ENCODE data around the gene E2F4. TPM values are rescaled to one million over a fixed set of nuclear protein-coding genes. Genes with fewer than 3 reads are reported as not detected.

Gene E2F4
- total and polyA plus RNA-seq, 11 donors: 25.2 to 71.3 (median 33.7) TPM

- peak; percentile 92 to 96 (median 93) for DNase-seq
- H3K27me3 ChIP-seq: no peaks in the 10 kb centered on the region
- H3K9me3 ChIP-seq: no peaks in the 10 kb centered on the region
- peaks cover 0 to 47% (median 23%) of the 10 kb centered on the region in 12 donors for H3K4me1 ChIP-seq
- TF ChIP-seq POLR2A (IDR thresholded peaks at IDR 0.05) (no peak), CTCF (IDR thresholded peaks at IDR 0.05) (peak; percentile 74 to 93 (median 85))
- H3K36me3 ChIP-seq: no peaks in the 10 kb centered on the region
- ATAC-seq: peak; percentile 39 to 66 (median 56)
- intact Hi-C loops (cut with DNase I): loop anchor here in 8 of 10 donors (1.0 to 10.0 kb wide), 6 partner anchors 26 to 230 kb away; partner anchors contain the start of genes FBXL8 (in 1 of the 8), FHOD1 (in 1 of the 8) and TRADD (in 1 of the 8)
- H3K27ac ChIP-seq: peak overlapping the region in 4 of 12 donors; percentile 6 to 97 (median 64)
- WGBS, 4 donors: 0 to 20% (median 13%) methylated on average over 5 to 43 of the region's 43 CpGs
- H3K4me3 ChIP-seq: peak overlapping the region in 9 of 12 donors; percentile 64 to 88 (median 72)
Measured at GRCh38 chr16:67184995-67185650, 6.8 kb upstream of the E2F4 start.

- Histone ChIP-seq H3K9me3 (no peaks in the 10 kb centered on the region), H3K27ac (peak overlapping the region in 2 of 12 donors; percentile 6 to 33), H3K4me1 (peaks cover 0 to 47% (median 27%) of the 10 kb centered on the region in 12 donors), H3K36me3 (no peaks in the 10 kb centered on the region), H3K4me3 (peak overlapping the region in 8 of 12 donors; percentile 25 to 88 (median 72)), H3K27me3 (no peaks in the 10 kb centered on the region)
- WGBS, 4 donors: 9 to 10% (median 9%) methylated on average over 12 of the region's 12 CpGs
- intact Hi-C loops (cut with DNase I): loop anchor here in 8 of 10 donors (1.0 to 10.0 kb wide), 6 partner anchors 26 to 231 kb away; partner anchors contain the start of genes FBXL8 (in 1 of the 8), FHOD1 (in 1 of the 8) and TRADD (in 1 of the 8)
- TF ChIP-seq CTCF (IDR thresholded peaks at IDR 0.05): no peak
- no peak for TF ChIP-seq POLR2A (IDR thresholded peaks at IDR 0.05)
- no peak for ATAC-seq
- DNase-seq: no peak
Measured at GRCh38 chr16:67185651-67186134, 6.3 kb upstream of the E2F4 start.

- DNase-seq: no peak
- no peaks in the 10 kb centered on the region for H3K27me3 ChIP-seq
- H3K9me3 ChIP-seq: no peaks in the 10 kb centered on the region
- no peak for TF ChIP-seq CTCF (IDR thresholded peaks at IDR 0.05)
- TF ChIP-seq POLR2A (IDR thresholded peaks at IDR 0.05): no peak
- H3K36me3 ChIP-seq: no peaks in the 10 kb centered on the region
- H3K27ac ChIP-seq: no peak overlapping the region
- WGBS, 4 donors: 44 to 61% (median 56%) methylated on average over 4 to 5 of the region's 5 CpGs
- no peak for ATAC-seq
- H3K4me1 ChIP-seq: peaks cover 2 to 50% (median 33%) of the 10 kb centered on the region in 12 donors
- intact Hi-C loops (cut with DNase I): loop anchor here in 3 of 10 donors (10.0 kb wide), 1 partner anchor 212 kb away; no protein-coding TSS in a partner anchor
- no peak overlapping the region for H3K4me3 ChIP-seq
Measured at GRCh38 chr16:67186550-67186950, 5.4 kb upstream of the E2F4 start.

GRCh38 chr16:67187175-67187890 is 4.6 kb upstream of the E2F4 start:
- Histone ChIP-seq H3K4me1 (peaks cover 2 to 45% (median 36%) of the 10 kb centered on the region in 12 donors), H3K4me3 (no peak overlapping the region), H3K36me3 (no peaks in the 10 kb centered on the region), H3K27ac (no peak overlapping the region), H3K27me3 (no peaks in the 10 kb centered on the region), H3K9me3 (no peaks in the 10 kb centered on the region)
- DNase-seq (no peak), ATAC-seq (no peak)
- intact Hi-C loops (cut with DNase I): loop anchor here in 3 of 10 donors (10.0 kb wide), 1 partner anchor 213 kb away; no protein-coding TSS in a partner anchor
- TF ChIP-seq POLR2A (IDR thresholded peaks at IDR 0.05) (no peak), CTCF (IDR thresholded peaks at IDR 0.05) (no peak)
- WGBS, 4 donors: 81 to 85% (median 84%) methylated on average over 20 to 26 of the region's 26 CpGs

All from heart left ventricle (tissue), 16 donors.